Suprapubic skin (tissue), 4 donors: Measurements from ENCODE around the gene SLC13A2. TPM values are rescaled to one million over a fixed set of nuclear protein-coding genes. Genes with fewer than 3 reads are reported as not detected.
A peak's percentile ranks its signal among the peaks of the same experiment; 100 is the strongest.

Source experiments
- DNase-seq, 2 donors: peaks; one replicate each; pipeline ENCODE4 v3.0.0-alpha.2; 2019; ENCODE audit warnings: low spot score in 2 of 2
- H3K27ac ChIP-seq: fragments of 200-600 bp; sonication (generic); one replicate; pipeline ENCODE4 v1.5.1; 2019
- H3K27me3 ChIP-seq: fragments of 200-600 bp; sonication (generic); one replicate; pipeline ENCODE4 v1.5.1; 2019
- H3K36me3 ChIP-seq: fragments of 200-600 bp; sonication (generic); one replicate; pipeline ENCODE4 v1.5.1; 2019
- H3K4me1 ChIP-seq: fragments of 200-600 bp; sonication (generic); one replicate; pipeline ENCODE4 v1.5.1; 2019
- H3K4me3 ChIP-seq: fragments of 200-600 bp; sonication (generic); one replicate; pipeline ENCODE4 v1.5.1; 2019; ENCODE audit warnings: mild to moderate bottlenecking
- H3K9me3 ChIP-seq: fragments of 200-600 bp; sonication (generic); one replicate; pipeline ENCODE4 v1.5.1; 2019
- CTCF ChIP-seq, 2 donors: fragments of 200-600 bp in 1 of 2; fragments of 450-650 bp in 1 of 2; sonication (generic) in 1 of 2; IDR thresholded peaks; one replicate each; pipeline ENCODE4 v1.5.1; 2016 to 2019; ENCODE audit warnings: antibody characterized with exemption in 2 of 2, mild to moderate bottlenecking in 1 of 2, moderate library complexity in 1 of 2
- EP300 ChIP-seq: sonication (generic); formaldehyde crosslinking; IDR thresholded peaks from one replicate; pipeline ENCODE4 v1.6.1; 2017; ENCODE audit warnings: antibody characterized with exemption
- POLR2A ChIP-seq, 2 donors: fragments of 450-650 bp; IDR thresholded peaks; one replicate each; pipeline ENCODE4 v1.6.1; 2017; ENCODE audit warnings: antibody characterized with exemption in 2 of 2, mild to moderate bottlenecking in 2 of 2, moderate library complexity in 2 of 2
- POLR2AphosphoS5 ChIP-seq, 3 donors: sonication (generic); formaldehyde crosslinking; IDR thresholded peaks; one replicate each; pipeline ENCODE4 v1.6.1; 2017; ENCODE audit warnings: antibody characterized with exemption in 3 of 3
- WGBS: methylation state at CpG from one replicate; pipeline ENCODE4 v1.1.5; 2018; 5-methylcytosine and 5-hydroxymethylcytosine counted together
- total RNA-seq, 4 donors: library from RNA; depleted of rRNA; stranded (reverse); fragments of >200 nt; gene quantifications; one replicate each; pipeline ENCODE4 v1.1.0, GENCODE V29; 2016

The SLC13A2 gene
- total RNA-seq, 4 donors from 2014 or later, result 9.7 to 22.0 (median 14.8) TPM

GRCh38 chr17:28506763-28507487 lies 33.5 kb downstream of the SLC13A2 start:
- peak overlapping the region; percentile 39 for H3K4me3 ChIP-seq
- H3K36me3 ChIP-seq, result no peaks in the 10 kb centered on the region
- H3K27me3 ChIP-seq, result peaks cover 15% of the 10 kb centered on the region
- no peak for DNase-seq
- no peak for TF ChIP-seq EP300
- no peak for TF ChIP-seq POLR2A (IDR thresholded peaks at IDR 0.05)
- TF ChIP-seq CTCF (IDR thresholded peaks at IDR 0.05), result no peak
- no peak for TF ChIP-seq POLR2AphosphoS5 (IDR thresholded peaks at IDR 0.05)
- no peaks in the 10 kb centered on the region for H3K9me3 ChIP-seq
- peak overlapping the region; percentile 79 for H3K27ac ChIP-seq
- peaks cover 41% of the 10 kb centered on the region for H3K4me1 ChIP-seq
- WGBS, result 73% methylated on average over 8 of the region's 14 CpGs

DNA sequence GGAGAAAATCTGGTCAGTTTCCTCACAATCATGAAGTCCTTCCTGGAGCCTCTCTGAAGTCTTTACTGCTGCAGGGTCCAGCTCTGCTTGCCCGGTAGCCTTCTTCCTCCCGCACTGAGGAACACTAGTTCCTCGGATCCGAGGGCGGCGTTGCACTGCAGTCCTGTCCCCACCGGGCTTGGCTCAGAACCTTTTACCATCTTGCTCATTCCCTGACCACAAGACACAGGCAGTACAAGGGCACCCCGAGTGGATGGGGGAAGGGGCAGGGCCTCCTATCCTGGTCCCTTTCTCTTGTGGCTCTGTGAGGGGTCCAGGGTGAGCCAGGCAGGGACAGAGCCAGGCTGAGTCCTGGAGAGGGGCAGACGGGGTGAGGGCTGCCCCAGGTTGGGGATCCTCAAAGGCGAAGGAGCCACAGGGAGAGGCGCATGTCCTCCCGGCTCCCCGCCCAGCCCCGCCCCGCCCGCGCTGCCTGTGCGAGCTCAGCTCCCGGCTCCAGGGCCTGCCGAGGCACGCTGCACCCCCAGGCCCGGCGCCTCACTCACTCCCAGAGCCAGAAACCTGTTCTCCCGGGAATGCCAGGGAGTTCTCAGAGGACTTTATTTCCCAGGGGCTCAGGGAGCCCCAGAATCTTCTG lies 34.2 kb downstream of the SLC13A2 start:
- H3K36me3 ChIP-seq, result no peaks in the 10 kb centered on the region
- WGBS, result 34% methylated on average over 8 of the region's 24 CpGs
- peak overlapping the region; percentile 79 for H3K27ac ChIP-seq
- H3K4me3 ChIP-seq, result peak overlapping the region; percentile 39
- DNase-seq, result no peak
- H3K9me3 ChIP-seq, result no peaks in the 10 kb centered on the region
- H3K27me3 ChIP-seq, result peaks cover 15% of the 10 kb centered on the region
- no peak for TF ChIP-seq CTCF (IDR thresholded peaks at IDR 0.05)
- no peak for TF ChIP-seq EP300
- TF ChIP-seq POLR2A (IDR thresholded peaks at IDR 0.05), result no peak
- TF ChIP-seq POLR2AphosphoS5 (IDR thresholded peaks at IDR 0.05), result no peak
- H3K4me1 ChIP-seq, result peaks cover 36% of the 10 kb centered on the region

DNA sequence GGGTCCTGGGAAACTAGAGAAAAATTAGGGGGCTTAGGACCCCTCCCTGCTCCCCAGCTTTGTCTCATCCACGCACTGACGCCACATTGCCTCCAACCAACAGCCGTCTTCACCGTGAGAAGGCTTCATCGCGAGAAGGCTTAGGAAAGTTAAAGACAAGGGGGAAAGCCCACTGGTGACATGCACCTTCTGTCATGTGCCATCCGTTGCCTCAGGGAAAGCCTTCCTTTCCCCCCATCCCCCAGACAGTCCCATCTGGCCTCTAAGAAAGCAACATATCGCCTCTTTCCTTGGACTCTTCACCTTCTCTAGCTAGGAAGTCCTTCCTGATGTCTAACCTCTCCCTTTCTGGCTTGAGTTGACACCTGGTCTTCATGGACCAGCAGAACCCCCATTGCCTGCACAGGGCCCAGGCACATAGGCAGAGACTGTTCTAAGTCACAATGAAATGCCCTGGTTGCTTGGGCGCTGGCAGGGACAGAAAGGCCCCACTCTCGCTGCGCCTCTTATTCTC lies 34.8 kb downstream of the SLC13A2 start:
- WGBS, result 52% methylated on average over 10 of the region's 11 CpGs
- peak overlapping the region; percentile 79 for H3K27ac ChIP-seq
- no peaks in the 10 kb centered on the region for H3K36me3 ChIP-seq
- no peak for TF ChIP-seq POLR2A (IDR thresholded peaks at IDR 0.05)
- peak overlapping the region; percentile 39 for H3K4me3 ChIP-seq
- peaks cover 36% of the 10 kb centered on the region for H3K4me1 ChIP-seq
- H3K9me3 ChIP-seq, result no peaks in the 10 kb centered on the region
- peaks cover 15% of the 10 kb centered on the region for H3K27me3 ChIP-seq
- no peak for DNase-seq

GRCh38 chr17:28509789-28510188 lies 36.3 kb downstream of the SLC13A2 start:
- peaks cover 19% of the 10 kb centered on the region for H3K27me3 ChIP-seq
- H3K4me3 ChIP-seq, result no peak overlapping the region
- peaks cover 51% of the 10 kb centered on the region for H3K4me1 ChIP-seq
- H3K9me3 ChIP-seq, result no peaks in the 10 kb centered on the region
- no peak for DNase-seq
- WGBS, result 66% methylated on average over 7 of the region's 7 CpGs
- no peak for TF ChIP-seq EP300
- no peak for TF ChIP-seq CTCF (IDR thresholded peaks at IDR 0.05)
- no peak for TF ChIP-seq POLR2AphosphoS5 (IDR thresholded peaks at IDR 0.05)
- TF ChIP-seq POLR2A (IDR thresholded peaks at IDR 0.05), result no peak
- no peak overlapping the region for H3K27ac ChIP-seq
- no peaks in the 10 kb centered on the region for H3K36me3 ChIP-seq

DNA sequence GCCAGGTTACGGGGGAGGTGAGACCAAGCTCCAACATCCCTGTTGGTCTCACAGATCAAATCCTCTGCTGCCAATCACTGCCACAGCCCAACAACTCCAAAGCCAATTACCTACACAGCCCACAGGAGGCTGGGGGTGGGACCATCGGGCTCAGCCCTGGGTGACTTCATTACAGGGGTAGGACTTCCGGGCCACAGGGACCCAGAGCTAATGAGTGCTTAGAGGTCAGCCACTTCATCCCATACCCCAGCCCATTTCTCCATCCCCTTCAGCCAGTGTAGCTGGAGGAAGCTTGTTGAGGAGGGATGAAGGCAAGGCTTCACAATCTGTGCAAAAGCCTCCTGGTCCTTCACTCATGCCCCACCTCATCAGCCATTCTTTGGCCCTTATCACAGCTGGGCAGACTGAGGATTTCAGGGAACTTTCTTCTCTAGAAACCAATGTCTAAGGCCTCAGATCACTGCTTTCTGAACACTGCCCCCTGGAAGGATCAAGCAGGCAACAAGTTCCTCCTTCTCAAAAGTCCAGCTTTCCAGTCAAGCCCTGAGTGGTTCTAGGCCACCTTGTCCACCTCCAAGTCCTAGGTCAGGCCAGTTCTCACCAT lies 38.5 kb downstream of the SLC13A2 start:
- 96% methylated on average over 2 of the region's 3 CpGs for WGBS
- peaks cover 15% of the 10 kb centered on the region for H3K27me3 ChIP-seq

More for the DNA sequence above, 38.5 kb downstream of the SLC13A2 start:
- Histone ChIP-seq H3K4me3 (no peak overlapping the region), H3K36me3 (no peaks in the 10 kb centered on the region), H3K4me1 (peaks cover 41% of the 10 kb centered on the region), H3K27ac (no peak overlapping the region), H3K9me3 (no peaks in the 10 kb centered on the region)
- DNase-seq, result no peak
- TF ChIP-seq CTCF (IDR thresholded peaks at IDR 0.05) (no peak), POLR2AphosphoS5 (IDR thresholded peaks at IDR 0.05) (no peak), EP300 (no peak), POLR2A (IDR thresholded peaks at IDR 0.05) (no peak)
